Stimulated activated CD4-positive, alpha-beta T cell treated with anti-CD3 and anti-CD28 coated beads, Interleukin-4, amount 100 ng/mL, for 24 hours (primary cell): ENCODE data around the gene TNFRSF17.
A peak's percentile ranks its signal among the peaks of the same experiment; 100 is the strongest.
"Not testable (repeated sequence)": the region's sequence is repeated elsewhere in the genome, so short reads cannot be mapped to it uniquely, and the experiment has no call there.

ENCODE experiments used
- DNase-seq: peaks from one replicate; pipeline ENCODE4 v3.0.0-alpha.2; 2020

TNFRSF17 gene

GRCh38 chr16:11964761-11965551, at the start of gene TNFRSF17:
Gene TNFRSF17 (plus strand): TSS chr16:11965210. CDS start chr16:11965325, 115 bp downstream.
- no peak for DNase-seq

- DNase-seq = peak; percentile 99
Observed at GRCh38 chr16:11915644-11916523, 49.1 kb upstream of the TNFRSF17 start, which contains the start of gene GSPT1. Gene GSPT1 (minus strand): TSS chr16:11915956. CDS start chr16:11915720, 236 bp downstream.

- no peak for DNase-seq
Observed at GRCh38 chr16:11916524-11917285, 48.3 kb upstream of the TNFRSF17 start.

- DNase-seq = not testable (repeated sequence)
Observed at GRCh38 chr16:11924046-11924445, 41.0 kb upstream of the TNFRSF17 start.

- DNase-seq = not testable (repeated sequence)
Observed at GRCh38 chr16:11927350-11927749, 37.7 kb upstream of the TNFRSF17 start.

GRCh38 chr16:11941945-11942344, 23.1 kb upstream of the TNFRSF17 start, which contains the start of gene NPIPB2:
Gene NPIPB2 (minus strand): TSS chr16:11942045. CDS start chr16:11942045, 0 bp downstream.
- DNase-seq = not testable (repeated sequence)

GRCh38 chr16:11946433-11946832, 18.6 kb upstream of the TNFRSF17 start:
- DNase-seq = no peak

- DNase-seq = no peak
Observed at GRCh38 chr16:11948819-11949218, 16.2 kb upstream of the TNFRSF17 start.

- no peak for DNase-seq
Observed at GRCh38 chr16:11949527-11949926, 15.5 kb upstream of the TNFRSF17 start.

- no peak for DNase-seq
Observed at GRCh38 chr16:11950388-11950787, 14.6 kb upstream of the TNFRSF17 start.

GRCh38 chr16:11953576-11953975, 11.4 kb upstream of the TNFRSF17 start:
- DNase-seq = not testable (repeated sequence)

- DNase-seq = no peak
Observed at GRCh38 chr16:11955713-11956123, 9.3 kb upstream of the TNFRSF17 start.

- no peak for DNase-seq
Observed at GRCh38 chr16:11956558-11956957, 8.5 kb upstream of the TNFRSF17 start.

- DNase-seq = no peak
Observed at GRCh38 chr16:11957591-11958395, 7.2 kb upstream of the TNFRSF17 start.

- DNase-seq = not testable (repeated sequence)
Observed at GRCh38 chr16:11962457-11962856, 2.6 kb upstream of the TNFRSF17 start.

GRCh38 chr16:11962978-11963377, 2.0 kb upstream of the TNFRSF17 start:
- DNase-seq = not testable (repeated sequence)

- DNase-seq = no peak
Observed at GRCh38 chr16:11963706-11964105, 1.3 kb upstream of the TNFRSF17 start.

- no peak for DNase-seq
Observed at GRCh38 chr16:11966173-11966572, 1.2 kb downstream of the TNFRSF17 start.

- no peak for DNase-seq
Observed at GRCh38 chr16:11967195-11967911, 2.3 kb downstream of the TNFRSF17 start.

- DNase-seq = no peak
Observed at GRCh38 chr16:11968577-11968976, 3.6 kb downstream of the TNFRSF17 start.

- not testable (repeated sequence) for DNase-seq
Observed at GRCh38 chr16:11970292-11970691, 5.3 kb downstream of the TNFRSF17 start.
